MV-4-11 (cell line): ENCODE data around the gene GNAI1.
"Not testable (repeated sequence)": the region's sequence is repeated elsewhere in the genome, so short reads cannot be mapped to it uniquely, and the experiment has no call there.

Experiments used
- DNase-seq: peaks from one replicate; lab custom pipeline; 2025; lab: John Stamatoyannopoulos, UW

The GNAI1 gene

DNA sequence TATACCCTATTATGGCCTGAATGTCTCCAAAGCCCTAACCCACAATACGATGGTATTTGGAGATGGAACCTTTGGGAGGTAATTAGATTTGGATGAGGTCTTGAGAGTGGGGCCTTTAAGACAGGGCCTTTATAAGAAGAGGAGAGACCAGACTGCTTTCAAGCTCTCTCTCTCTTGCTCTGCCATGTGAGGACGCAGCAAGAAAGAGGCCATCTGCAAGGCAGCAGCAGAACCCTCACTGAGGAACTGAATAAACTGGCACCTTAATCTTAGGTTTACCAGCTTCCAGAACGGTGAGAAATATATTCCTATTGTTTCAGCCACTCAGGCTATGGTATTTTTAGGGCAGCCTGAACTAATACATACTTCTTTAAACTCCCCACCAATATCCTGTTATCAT is 2.0 kb upstream of the GNAI1 start:
- no peak for DNase-seq

GRCh38 chr7:80133361-80134114 is 1.1 kb upstream of the GNAI1 start:
- DNase-seq = no peak

DNA sequence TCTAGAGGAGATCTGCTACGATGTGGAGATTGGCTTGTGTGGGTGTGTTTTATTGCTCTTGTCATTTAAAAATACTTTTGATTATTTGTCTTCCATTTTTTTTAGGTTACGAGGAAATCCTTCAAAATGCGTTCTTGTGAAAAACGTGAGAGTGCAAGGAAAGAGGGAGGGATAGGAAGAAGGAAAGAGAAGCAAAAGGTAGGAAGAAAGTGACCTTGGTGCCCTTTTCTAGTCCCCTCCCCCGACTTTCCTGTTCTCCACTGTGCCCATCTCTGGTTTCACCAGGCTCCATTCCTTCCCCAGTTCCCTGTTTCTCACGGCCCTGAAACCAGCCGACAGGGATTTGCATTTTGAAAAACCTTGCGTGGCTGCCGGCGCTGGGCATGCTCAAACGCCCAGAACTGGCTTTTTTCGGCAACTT is 506 bp upstream of the GNAI1 start:
- DNase-seq = no peak

- no peak for DNase-seq
These were observed 876 bp downstream of the GNAI1 start for GRCh38 chr7:80135309-80136104.

DNA sequence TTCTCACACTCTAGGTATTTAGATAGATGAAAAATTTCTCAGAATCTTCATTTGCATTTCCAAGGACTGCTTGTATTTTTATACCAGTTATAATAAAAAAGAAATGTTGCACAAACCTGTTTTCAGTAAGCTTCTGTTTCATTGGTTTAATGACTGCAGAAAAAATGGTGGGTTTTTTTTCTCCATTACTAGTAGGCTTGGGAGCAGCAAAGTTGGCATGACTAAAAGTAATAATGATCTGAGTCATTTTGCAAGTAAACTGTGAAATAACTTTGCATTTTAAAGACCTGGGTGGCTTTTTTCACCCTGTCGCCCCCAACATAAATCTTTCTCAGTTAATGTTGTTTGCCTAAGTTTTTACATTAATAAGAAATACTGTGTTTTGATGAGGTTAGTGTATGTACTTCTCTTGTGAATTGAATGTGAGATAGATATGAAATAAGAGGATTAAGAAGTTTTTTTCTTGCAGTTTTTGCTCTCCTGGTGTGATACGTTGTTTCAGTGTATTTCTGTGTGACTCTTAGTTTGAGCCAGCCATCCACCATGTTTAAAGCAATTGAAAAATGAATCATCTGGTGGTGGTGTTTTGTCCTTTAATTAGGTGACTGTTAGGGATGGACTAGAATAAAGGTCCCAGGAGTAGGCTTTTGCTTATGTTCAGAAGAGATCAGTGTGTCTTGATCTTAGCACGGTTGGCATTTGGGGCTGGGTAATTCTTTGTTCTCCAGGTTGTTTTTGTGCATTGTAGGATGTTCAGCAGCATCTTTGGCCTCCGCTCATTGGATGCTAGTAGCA is 1.8 kb downstream of the GNAI1 start:
- no peak for DNase-seq

GRCh38 chr7:80137410-80137809 is 2.8 kb downstream of the GNAI1 start:
- DNase-seq = no peak

DNA sequence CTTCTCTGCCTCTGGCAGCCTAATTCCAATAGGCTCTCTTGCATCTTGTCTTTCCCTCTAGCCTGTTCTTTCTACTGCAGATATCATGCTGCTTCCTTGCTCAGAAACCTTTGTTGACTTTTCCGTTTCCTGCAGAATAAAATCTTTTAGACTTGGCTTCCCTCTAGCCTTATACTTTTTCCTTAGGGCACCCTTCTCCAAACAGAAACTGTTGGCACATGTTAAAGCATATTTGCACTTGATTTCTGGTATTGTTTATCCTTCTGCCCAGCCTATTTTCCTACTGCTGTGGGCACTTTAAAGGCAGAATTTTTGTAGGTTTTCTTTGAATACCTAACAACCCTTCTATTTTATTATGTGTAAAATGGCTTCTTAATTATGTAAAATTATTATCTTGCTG is 4.6 kb downstream of the GNAI1 start:
- DNase-seq = no peak

GRCh38 chr7:80140388-80140787 is 5.8 kb downstream of the GNAI1 start:
- DNase-seq = no peak

DNA sequence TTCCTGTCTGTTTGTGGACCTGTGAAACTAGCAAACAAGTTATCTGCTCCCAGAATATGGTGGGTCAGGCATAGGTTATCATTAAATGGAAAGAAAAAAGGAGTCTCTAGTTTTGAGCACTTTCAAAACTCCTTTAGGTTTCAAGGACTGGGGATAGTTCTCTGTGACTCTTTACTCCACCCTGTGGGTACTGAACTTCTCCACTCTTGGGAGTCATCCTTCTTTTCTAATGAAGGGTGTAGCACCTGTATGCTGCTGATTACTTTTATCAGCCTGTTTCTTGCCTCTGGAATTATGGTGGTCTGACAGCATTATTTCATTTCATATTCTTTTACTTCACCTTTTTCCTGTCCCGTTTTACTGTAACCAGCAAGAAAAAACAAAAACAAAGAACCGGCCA is 6.7 kb downstream of the GNAI1 start:
- no peak for DNase-seq

GRCh38 chr7:80142853-80143580 is 8.4 kb downstream of the GNAI1 start:
- no peak for DNase-seq

- no peak for DNase-seq
These were observed 11.3 kb downstream of the GNAI1 start for GRCh38 chr7:80145780-80146422.

- DNase-seq = no peak
These were observed 12.0 kb downstream of the GNAI1 start for GRCh38 chr7:80146545-80147182.

- peak; percentile 25 for DNase-seq
These were observed 13.1 kb downstream of the GNAI1 start for GRCh38 chr7:80147543-80148391.

- DNase-seq = no peak
These were observed 16.1 kb downstream of the GNAI1 start for GRCh38 chr7:80150611-80151273.

GRCh38 chr7:80151274-80151665 is 16.6 kb downstream of the GNAI1 start:
- DNase-seq = peak; percentile 65

- DNase-seq = no peak
These were observed 18.8 kb downstream of the GNAI1 start for GRCh38 chr7:80153446-80153845.

GRCh38 chr7:80154656-80155333 is 20.2 kb downstream of the GNAI1 start:
- no peak for DNase-seq

GRCh38 chr7:80155374-80155773 is 20.7 kb downstream of the GNAI1 start:
- DNase-seq = no peak

GRCh38 chr7:80157770-80158169 is 23.1 kb downstream of the GNAI1 start:
- not testable (repeated sequence) for DNase-seq
